ENCODE measurements around the gene MACROD1. TPM values are rescaled to one million over a fixed set of nuclear protein-coding genes. Genes with fewer than 3 reads are reported as not detected.

The MACROD1 gene
- total RNA-seq, 1 donor from 2014 or later = 39.4 TPM

GRCh38 chr11:64151337-64151736 lies 14.6 kb downstream of the MACROD1 start:
- Mint-ChIP-seq H3K36me3 (no peaks in the 10 kb centered on the region), H3K4me1 (peaks cover 16% of the 10 kb centered on the region)
- TF ChIP-seq, protein P1, sequence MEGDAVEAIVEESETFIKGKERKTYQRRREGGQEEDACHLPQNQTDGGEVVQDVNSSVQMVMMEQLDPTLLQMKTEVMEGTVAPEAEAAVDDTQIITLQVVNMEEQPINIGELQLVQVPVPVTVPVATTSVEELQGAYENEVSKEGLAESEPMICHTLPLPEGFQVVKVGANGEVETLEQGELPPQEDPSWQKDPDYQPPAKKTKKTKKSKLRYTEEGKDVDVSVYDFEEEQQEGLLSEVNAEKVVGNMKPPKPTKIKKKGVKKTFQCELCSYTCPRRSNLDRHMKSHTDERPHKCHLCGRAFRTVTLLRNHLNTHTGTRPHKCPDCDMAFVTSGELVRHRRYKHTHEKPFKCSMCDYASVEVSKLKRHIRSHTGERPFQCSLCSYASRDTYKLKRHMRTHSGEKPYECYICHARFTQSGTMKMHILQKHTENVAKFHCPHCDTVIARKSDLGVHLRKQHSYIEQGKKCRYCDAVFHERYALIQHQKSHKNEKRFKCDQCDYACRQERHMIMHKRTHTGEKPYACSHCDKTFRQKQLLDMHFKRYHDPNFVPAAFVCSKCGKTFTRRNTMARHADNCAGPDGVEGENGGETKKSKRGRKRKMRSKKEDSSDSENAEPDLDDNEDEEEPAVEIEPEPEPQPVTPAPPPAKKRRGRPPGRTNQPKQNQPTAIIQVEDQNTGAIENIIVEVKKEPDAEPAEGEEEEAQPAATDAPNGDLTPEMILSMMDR (IDR thresholded peaks at IDR 0.05; ENCODE audit: unreplicated experiment) = no peak

DNA sequence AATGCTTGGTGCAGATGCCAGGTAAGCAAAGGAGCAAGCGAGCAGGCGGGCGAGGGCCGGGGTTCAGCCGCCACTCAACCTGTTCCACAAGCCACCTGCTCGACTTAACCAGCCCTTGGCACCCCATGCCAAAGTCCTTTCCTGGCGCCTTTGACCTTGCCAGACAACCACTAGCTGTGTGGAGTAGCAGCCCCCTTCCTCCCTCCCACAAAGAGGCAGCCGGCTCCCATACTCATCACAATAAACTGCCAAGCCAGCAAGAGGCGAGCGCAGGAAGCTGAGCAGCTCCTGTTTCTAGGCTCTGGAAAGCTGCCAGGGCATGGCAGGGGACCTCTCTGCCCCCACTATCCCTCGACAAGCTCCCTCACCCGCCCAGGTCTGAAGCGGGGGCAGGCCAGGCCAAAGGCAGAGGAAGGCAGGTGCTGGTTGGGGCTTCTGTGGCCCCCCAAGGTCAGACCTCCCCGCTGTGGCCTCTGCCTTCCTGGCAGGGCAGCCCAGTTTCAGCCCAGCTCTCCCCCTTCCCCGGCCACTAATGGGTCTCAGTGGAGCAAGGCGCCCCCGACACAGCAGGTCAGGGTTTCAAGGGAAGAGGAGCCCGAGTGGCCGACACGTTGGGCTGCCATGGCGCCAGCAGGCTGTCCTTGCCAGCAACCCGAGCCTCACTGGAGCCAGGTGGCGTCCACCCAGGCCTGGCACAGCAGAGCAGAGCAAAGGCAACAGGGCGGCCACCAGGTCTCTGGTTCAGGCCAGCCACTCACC lies 15.3 kb downstream of the MACROD1 start:
- no peak for DNase-seq (ENCODE audit: low spot score in 2 of 2, unreplicated experiment in 2 of 2)
- Mint-ChIP-seq H3K4me3 (no peak overlapping the region), H3K27me3 (ENCODE audit: low read depth) (no peaks in the 10 kb centered on the region), H3K27ac (no peak overlapping the region), H3K9me3 (no peaks in the 10 kb centered on the region), H3K36me3 (no peaks in the 10 kb centered on the region), H3K4me1 (peaks cover 18% of the 10 kb centered on the region)
- TF ChIP-seq, protein P1 (IDR thresholded peaks at IDR 0.05; ENCODE audit: unreplicated experiment) = no peak

More at GRCh38 chr11:64151337-64151736, 14.6 kb downstream of the MACROD1 start:
- Mint-ChIP-seq H3K27ac (no peak overlapping the region), H3K4me3 (no peak overlapping the region), H3K9me3 (no peaks in the 10 kb centered on the region), H3K27me3 (ENCODE audit: low read depth) (no peaks in the 10 kb centered on the region)
- DNase-seq (ENCODE audit: low spot score in 2 of 2, unreplicated experiment in 2 of 2) = no peak

GRCh38 chr11:64150051-64150450 lies 15.9 kb downstream of the MACROD1 start:
- Mint-ChIP-seq H3K4me1 (peaks cover 23% of the 10 kb centered on the region), H3K4me3 (no peak overlapping the region), H3K36me3 (no peaks in the 10 kb centered on the region), H3K9me3 (no peaks in the 10 kb centered on the region), H3K27ac (no peak overlapping the region), H3K27me3 (ENCODE audit: low read depth) (no peaks in the 10 kb centered on the region)
- TF ChIP-seq, protein P1 (IDR thresholded peaks at IDR 0.05; ENCODE audit: unreplicated experiment) = no peak
- DNase-seq (ENCODE audit: low spot score in 2 of 2, unreplicated experiment in 2 of 2) = no peak

GRCh38 chr11:64148917-64149617 lies 16.8 kb downstream of the MACROD1 start:
- Mint-ChIP-seq H3K9me3 (no peaks in the 10 kb centered on the region), H3K4me3 (no peak overlapping the region), H3K27ac (peak overlapping the region; percentile 94), H3K27me3 (ENCODE audit: low read depth) (no peaks in the 10 kb centered on the region), H3K36me3 (no peaks in the 10 kb centered on the region), H3K4me1 (peaks cover 25% of the 10 kb centered on the region)
- TF ChIP-seq, protein P1 (IDR thresholded peaks at IDR 0.05; ENCODE audit: unreplicated experiment) = peak; percentile 46
- DNase-seq (ENCODE audit: low spot score in 2 of 2, unreplicated experiment in 2 of 2) = no peak

- Mint-ChIP-seq H3K4me1 (peaks cover 22% of the 10 kb centered on the region), H3K27ac (peak overlapping the region; percentile 94), H3K9me3 (no peaks in the 10 kb centered on the region), H3K27me3 (ENCODE audit: low read depth) (no peaks in the 10 kb centered on the region), H3K36me3 (no peaks in the 10 kb centered on the region), H3K4me3 (peak overlapping the region; percentile 59)
- peak; percentile 71 to 92 for DNase-seq (ENCODE audit: low spot score in 2 of 2, unreplicated experiment in 2 of 2)
- TF ChIP-seq, protein P1 (IDR thresholded peaks at IDR 0.05; ENCODE audit: unreplicated experiment) = peak; percentile 93
These were observed 17.5 kb downstream of the MACROD1 start for GRCh38 chr11:64148226-64148916.

All from mesothelial cell of epicardium (in vitro differentiated cells).